ENCODE measurements around the gene IFFO2. TPM values are rescaled to one million over a fixed set of nuclear protein-coding genes. Genes with fewer than 3 reads are reported as not detected.

Gene IFFO2
- total RNA-seq, 1 experiment from 2014 or later = 15.6 TPM

- H2AFZ ChIP-seq (ENCODE audit: low read depth, low read length, poor library complexity, severe bottlenecking) = no peak overlapping the region
- POLR2A ChIA-PET = no interaction called here
- H3K27me3 ChIP-seq (ENCODE audit: insufficient read depth, low read length) = no peaks in the 10 kb centered on the region
- peaks cover 88% of the 10 kb centered on the region for H3K79me2 ChIP-seq (ENCODE audit: insufficient read depth, low read length)
- no peak overlapping the region for H3K4me3 ChIP-seq (replicated peaks in 1 of 2; ENCODE audit: low read depth in 1 of 2, low read length in 2 of 2)
- no TSS peak for BruUV-seq (replicated peaks)
- TF ChIP-seq CBX3 (IDR thresholded peaks at IDR 0.05; ENCODE audit: low read depth) (no peak), YY1 (IDR thresholded peaks at IDR 0.05; ENCODE audit: extremely low read depth, insufficient replicate concordance, low read depth, low read length) (no peak), SP1 (IDR thresholded peaks at IDR 0.05; ENCODE audit: low read depth) (no peak), ZBTB33 (IDR thresholded peaks at IDR 0.05; ENCODE audit: extremely low read depth, insufficient replicate concordance, low read length) (no peak), SIN3A (IDR thresholded peaks at IDR 0.05; ENCODE audit: low read depth) (no peak), POLR2A (IDR thresholded peaks at IDR 0.05; ENCODE audit: borderline replicate concordance, extremely low read depth, insufficient read depth, insufficient read length) (no peak), EZH2 (IDR thresholded peaks at IDR 0.05) (no peak), ELF1 (IDR thresholded peaks at IDR 0.05; ENCODE audit: borderline replicate concordance, low read depth) (no peak), SRF (IDR thresholded peaks at IDR 0.05; ENCODE audit: low read depth) (no peak), RAD21 (IDR thresholded peaks at IDR 0.05; ENCODE audit: low read depth) (no peak), REST (IDR thresholded peaks at IDR 0.05; ENCODE audit: low read depth) (no peak), MAX (IDR thresholded peaks at IDR 0.05) (no peak), ATF3 (IDR thresholded peaks at IDR 0.05) (no peak), CEBPB (IDR thresholded peaks at IDR 0.05; ENCODE audit: low read depth) (no peak), CTCF (IDR thresholded peaks at IDR 0.05 in 2 of 3, conservative IDR thresholded peaks at IDR 0.05 in 1 of 3; ENCODE audit: borderline replicate concordance in 1 of 3, insufficient read depth in 1 of 3, low read depth in 2 of 3, low read length in 2 of 3) (no peak), EZH2phosphoT487 (IDR thresholded peaks at IDR 0.05; ENCODE audit: borderline replicate concordance) (no peak), ZNF274 (IDR thresholded peaks at IDR 0.05; ENCODE audit: low read depth, low read length) (no peak), POLR2AphosphoS5 (IDR thresholded peaks at IDR 0.05; ENCODE audit: low read depth, low read length) (no peak)
- intact Hi-C loops (cut with micrococcal nuclease) = no loop called here
- CTCF ChIA-PET = interaction anchor here (1.0 kb wide), 1 partner anchor 27 kb away, joined by 3 read pairs; no protein-coding TSS in a partner anchor
- H4K20me1 ChIP-seq (ENCODE audit: insufficient read depth) = no peaks in the 10 kb centered on the region
- RAD21 ChIA-PET (ENCODE audit: low non-redundant PET in 1 of 2, low total read pairs in 2 of 2, uncharacterized antibody in 2 of 2, unreplicated experiment in 2 of 2) = no interaction called here
- DNase-seq (ENCODE audit: low read depth, low spot score) (no peak), ATAC-seq (no peak)
- H3K4me2 ChIP-seq (ENCODE audit: low read length) = no peak overlapping the region
- H3K36me3 ChIP-seq (ENCODE audit: control insufficient read depth in 1 of 2, insufficient read depth in 2 of 2, low read length in 2 of 2) = no peaks in the 10 kb centered on the region
- H3K9ac ChIP-seq (ENCODE audit: low read length) = no peak overlapping the region
- H3K9me3 ChIP-seq (ENCODE audit: control insufficient read depth in 1 of 2, insufficient read depth in 1 of 2, low read depth in 1 of 2, low read length in 2 of 2) = no peaks in the 10 kb centered on the region
- H3K4me1 ChIP-seq (ENCODE audit: control insufficient read depth in 1 of 2, insufficient read depth in 2 of 2, low read length in 2 of 2) = peaks cover 9 to 59% of the 10 kb centered on the region in 2 experiments; a peak in 3 of 4 replicates
- H3K9me2 ChIP-seq (ENCODE audit: insufficient read depth) = no peaks in the 10 kb centered on the region
- H3K27ac ChIP-seq (ENCODE audit: low read depth, low read length) = no peak overlapping the region
Observed at GRCh38 chr1:18934205-18935000, 22.1 kb downstream of the IFFO2 start.
